ENCODE data around the gene MYO1D.

Gene MYO1D

DNA sequence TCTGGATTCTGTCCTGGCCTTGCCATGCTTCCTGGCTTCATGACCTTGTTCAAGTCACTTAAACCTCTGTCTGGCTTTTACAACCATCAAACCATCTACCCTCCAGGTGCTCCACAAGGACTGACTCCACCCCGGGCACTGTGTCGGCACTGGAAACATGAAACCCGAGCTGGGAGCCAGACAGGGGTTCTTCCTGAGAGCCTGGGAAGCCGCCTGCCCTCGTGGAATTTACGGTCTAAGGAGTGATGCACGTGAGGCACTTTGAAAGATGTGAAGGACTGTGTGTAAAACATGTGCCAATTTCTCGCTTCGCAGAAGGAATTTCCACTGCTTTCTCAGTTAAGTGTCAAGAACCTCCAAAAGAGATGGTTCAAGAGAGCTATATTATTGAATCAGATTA lies 378.5 kb downstream of the MYO1D start:
- Histone ChIP-seq H3K4me1 (ENCODE audit: low read length) (peaks cover 8% of the 10 kb centered on the region), H3K79me2 (ENCODE audit: low read length) (no peaks in the 10 kb centered on the region), H3K9me3 (ENCODE audit: insufficient read depth, low read length) (no peaks in the 10 kb centered on the region), H3K4me3 (ENCODE audit: low read length) (no peak overlapping the region), H3K4me2 (ENCODE audit: low read length) (no peak overlapping the region), H3K27me3 (ENCODE audit: low read depth, low read length) (no peaks in the 10 kb centered on the region), H3K9ac (ENCODE audit: low read length) (no peak overlapping the region), H2AFZ (ENCODE audit: low read depth, low read length) (no peak overlapping the region), H3K27ac (ENCODE audit: low read length) (no peak overlapping the region), H4K20me1 (ENCODE audit: insufficient read depth, low read length) (peaks cover 5% of the 10 kb centered on the region), H3K36me3 (replicated peaks; ENCODE audit: low read depth, low read length) (no peaks in the 10 kb centered on the region)
- TF ChIP-seq, protein P1, sequence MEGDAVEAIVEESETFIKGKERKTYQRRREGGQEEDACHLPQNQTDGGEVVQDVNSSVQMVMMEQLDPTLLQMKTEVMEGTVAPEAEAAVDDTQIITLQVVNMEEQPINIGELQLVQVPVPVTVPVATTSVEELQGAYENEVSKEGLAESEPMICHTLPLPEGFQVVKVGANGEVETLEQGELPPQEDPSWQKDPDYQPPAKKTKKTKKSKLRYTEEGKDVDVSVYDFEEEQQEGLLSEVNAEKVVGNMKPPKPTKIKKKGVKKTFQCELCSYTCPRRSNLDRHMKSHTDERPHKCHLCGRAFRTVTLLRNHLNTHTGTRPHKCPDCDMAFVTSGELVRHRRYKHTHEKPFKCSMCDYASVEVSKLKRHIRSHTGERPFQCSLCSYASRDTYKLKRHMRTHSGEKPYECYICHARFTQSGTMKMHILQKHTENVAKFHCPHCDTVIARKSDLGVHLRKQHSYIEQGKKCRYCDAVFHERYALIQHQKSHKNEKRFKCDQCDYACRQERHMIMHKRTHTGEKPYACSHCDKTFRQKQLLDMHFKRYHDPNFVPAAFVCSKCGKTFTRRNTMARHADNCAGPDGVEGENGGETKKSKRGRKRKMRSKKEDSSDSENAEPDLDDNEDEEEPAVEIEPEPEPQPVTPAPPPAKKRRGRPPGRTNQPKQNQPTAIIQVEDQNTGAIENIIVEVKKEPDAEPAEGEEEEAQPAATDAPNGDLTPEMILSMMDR (IDR thresholded peaks at IDR 0.05; ENCODE audit: low read depth, low read length), result no peak
- no peak for TF ChIP-seq EZH2phosphoT487 (IDR thresholded peaks at IDR 0.05; ENCODE audit: low read depth)

DNA sequence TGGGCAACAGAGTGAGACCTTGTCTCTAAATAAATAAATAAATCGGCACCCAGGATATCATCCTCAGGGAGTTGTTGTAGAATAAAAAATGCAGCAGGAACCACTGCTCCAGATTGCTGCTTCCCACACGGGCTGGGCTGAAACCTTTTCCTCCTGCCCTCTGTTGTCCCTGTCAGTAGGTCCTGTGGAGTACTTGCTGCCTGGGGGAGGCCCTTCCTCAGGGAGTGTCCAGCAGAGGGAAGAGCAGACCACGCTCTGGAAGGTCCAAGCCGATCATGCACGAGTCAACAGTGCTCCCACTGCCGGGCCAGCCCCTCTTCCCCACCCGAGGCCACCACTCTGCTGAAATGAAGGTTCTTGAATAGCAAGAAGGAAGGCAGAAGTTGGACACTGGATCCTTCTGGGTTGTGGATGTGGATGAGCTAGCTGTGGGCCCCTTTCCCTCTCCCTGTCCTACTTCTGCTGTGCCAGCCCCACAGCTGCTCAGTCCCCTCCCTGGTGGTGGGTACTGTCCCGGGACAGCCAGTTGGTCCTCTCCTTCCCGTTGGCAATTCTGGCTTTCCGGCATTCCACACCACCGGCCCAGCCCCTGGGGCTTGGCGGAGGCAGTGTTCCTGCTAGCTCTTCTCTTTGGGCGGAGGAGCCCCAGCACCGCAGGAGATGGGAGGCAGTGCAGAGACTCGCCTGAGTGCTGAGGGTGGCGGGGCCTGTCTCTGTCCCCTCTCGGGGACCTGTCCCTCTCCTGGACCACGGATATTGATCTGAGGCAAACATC lies 379.3 kb downstream of the MYO1D start:
- Histone ChIP-seq H4K20me1 (ENCODE audit: insufficient read depth, low read length) (no peaks in the 10 kb centered on the region), H3K4me3 (ENCODE audit: low read length) (no peak overlapping the region), H3K4me1 (ENCODE audit: low read length) (peaks cover 6% of the 10 kb centered on the region), H3K27ac (ENCODE audit: low read length) (no peak overlapping the region), H2AFZ (ENCODE audit: low read depth, low read length) (no peak overlapping the region), H3K4me2 (ENCODE audit: low read length) (no peak overlapping the region), H3K9me3 (ENCODE audit: insufficient read depth, low read length) (no peaks in the 10 kb centered on the region), H3K36me3 (replicated peaks; ENCODE audit: low read depth, low read length) (peaks cover 6% of the 10 kb centered on the region), H3K79me2 (ENCODE audit: low read length) (no peaks in the 10 kb centered on the region), H3K27me3 (ENCODE audit: low read depth, low read length) (no peaks in the 10 kb centered on the region), H3K9ac (ENCODE audit: low read length) (no peak overlapping the region)
- TF ChIP-seq EZH2phosphoT487 (IDR thresholded peaks at IDR 0.05; ENCODE audit: low read depth), result no peak
- TF ChIP-seq, protein P1 (IDR thresholded peaks at IDR 0.05; ENCODE audit: low read depth, low read length), result no peak

DNA sequence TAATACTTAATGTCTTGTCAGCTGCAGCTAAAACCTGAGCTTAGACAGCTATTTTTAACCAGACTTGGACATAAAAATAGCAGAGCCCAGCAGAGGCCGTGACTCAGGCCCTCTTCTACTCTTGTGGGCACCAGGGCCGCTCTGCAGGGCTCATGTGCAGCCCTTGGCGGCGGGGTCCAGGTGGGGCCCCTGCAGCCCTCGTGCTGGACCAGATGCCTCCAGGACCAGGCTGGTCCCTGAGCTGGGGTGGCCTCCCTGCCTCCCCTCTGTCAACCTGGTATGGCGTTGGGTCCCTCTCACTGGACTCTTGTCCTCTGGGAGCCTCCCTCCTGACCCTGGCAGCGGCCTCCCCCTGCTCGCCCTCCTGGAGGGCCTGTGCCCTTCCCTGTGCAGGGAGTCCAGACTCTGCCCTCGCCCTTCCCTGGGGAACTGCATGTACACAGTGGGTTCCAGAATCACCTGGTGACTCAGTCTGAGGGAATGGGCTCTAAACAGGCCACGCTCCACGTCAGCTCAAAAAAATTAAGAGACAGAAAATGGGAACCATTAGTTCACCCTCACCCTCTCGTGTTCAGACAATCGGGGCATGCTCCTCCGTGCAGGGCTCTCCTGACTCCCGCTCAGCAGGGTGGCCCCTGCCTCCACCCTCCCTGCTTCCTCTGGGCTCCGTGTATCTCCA lies 380.4 kb downstream of the MYO1D start:
- Histone ChIP-seq H3K9me3 (ENCODE audit: insufficient read depth, low read length) (no peaks in the 10 kb centered on the region), H3K9ac (ENCODE audit: low read length) (no peak overlapping the region)

More for the DNA sequence above, 380.4 kb downstream of the MYO1D start:
- H4K20me1 ChIP-seq (ENCODE audit: insufficient read depth, low read length), result peaks cover 1% of the 10 kb centered on the region; the same call in 1 of the 2 replicates
- TF ChIP-seq, protein P1 (IDR thresholded peaks at IDR 0.05; ENCODE audit: low read depth, low read length), result no peak
- TF ChIP-seq EZH2phosphoT487 (IDR thresholded peaks at IDR 0.05; ENCODE audit: low read depth), result no peak
- no peak overlapping the region for H2AFZ ChIP-seq (ENCODE audit: low read depth, low read length)
- H3K79me2 ChIP-seq (ENCODE audit: low read length), result no peaks in the 10 kb centered on the region
- peaks cover 6% of the 10 kb centered on the region for H3K36me3 ChIP-seq (replicated peaks; ENCODE audit: low read depth, low read length)
- no peak overlapping the region for H3K27ac ChIP-seq (ENCODE audit: low read length)
- H3K4me2 ChIP-seq (ENCODE audit: low read length), result no peak overlapping the region
- peaks cover 6% of the 10 kb centered on the region; the same call in 1 of the 2 replicates for H3K4me1 ChIP-seq (ENCODE audit: low read length)
- H3K4me3 ChIP-seq (ENCODE audit: low read length), result no peak overlapping the region
- no peaks in the 10 kb centered on the region for H3K27me3 ChIP-seq (ENCODE audit: low read depth, low read length)

Measured in OCI-LY3 (cell line).